ENCODE results near the gene TWF2. TPM values are rescaled to one million over a fixed set of nuclear protein-coding genes. Genes with fewer than 3 reads are reported as not detected.

Gene TWF2
- total and polyA plus RNA-seq, 9 of the 15 experiments (the other 6 are each of a cell fraction or from before 2014, with no cell fraction given): 0.11 to 61.9 (median 29.7) TPM

DNA sequence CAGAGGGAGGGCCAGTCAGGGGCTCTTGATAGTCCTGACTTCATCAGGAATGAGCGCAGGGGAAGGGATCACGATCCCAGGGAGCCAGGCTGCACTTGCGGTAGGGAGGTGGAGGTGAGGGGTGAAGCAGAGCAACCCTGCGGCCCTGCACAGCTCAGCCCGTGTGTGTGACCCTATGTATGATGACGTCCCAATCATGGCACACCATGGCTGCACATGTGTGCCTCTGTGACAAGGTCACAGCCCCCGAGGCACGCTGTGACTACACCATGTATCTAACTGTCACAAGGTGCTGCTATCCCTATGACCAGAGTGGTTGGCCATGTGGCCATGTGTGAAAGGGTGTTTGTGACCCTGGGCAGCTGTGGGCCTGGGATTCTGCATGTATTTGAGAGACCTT is 54.3 kb downstream of the TWF2 start (continued):
- TF ChIP-seq HMG20A (CRISPR knock-in tag; conservative IDR thresholded peaks at IDR 0.05): no peak
- TF ChIP-seq ETV1 (tag; conservative IDR thresholded peaks at IDR 0.05; ENCODE audit: low read depth): no peak
- no peak for TF ChIP-seq ZBTB40 (IDR thresholded peaks at IDR 0.05)
- no peak for TF ChIP-seq ZBTB40 (CRISPR knock-in tag; IDR thresholded peaks at IDR 0.05)
- no peak for TF ChIP-seq POLR2H (tag; IDR thresholded peaks at IDR 0.05; ENCODE audit: low read depth)

All from K562 (cell line).